ENCODE data around the gene CNDP2. TPM values are rescaled to one million over a fixed set of nuclear protein-coding genes. Genes with fewer than 3 reads are reported as not detected.

CNDP2 gene
- total RNA-seq, 1 donor from 2014 or later: 237 TPM

DNA sequence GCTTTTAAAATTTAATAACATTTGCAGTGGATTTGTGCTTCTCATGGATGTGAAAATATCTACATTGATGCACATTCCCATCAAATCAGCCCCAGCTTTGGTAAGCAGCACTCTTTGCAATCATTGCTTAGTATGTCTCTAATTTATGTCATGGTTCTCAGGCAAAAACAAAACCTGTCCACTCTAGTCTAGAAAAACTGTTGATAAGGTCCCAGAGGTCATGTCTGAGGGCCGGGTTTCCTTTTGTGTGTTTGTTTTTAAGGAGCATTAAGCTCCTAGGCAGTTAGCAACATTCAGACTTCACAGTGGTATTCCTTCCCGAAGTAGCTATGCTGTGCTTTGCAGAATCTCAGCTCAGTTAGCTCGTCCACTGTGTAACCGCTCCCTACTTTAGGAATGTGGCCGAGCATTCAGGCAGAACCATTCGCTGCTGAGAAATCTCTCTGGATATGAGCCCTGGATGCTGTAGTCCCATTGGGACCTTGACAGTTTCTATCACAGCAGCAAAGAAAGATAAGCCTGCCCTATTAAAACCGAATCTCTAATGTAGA is 43.1 kb upstream of the CNDP2 start:
- H3K4me1 ChIP-seq: peaks cover 9% of the 10 kb centered on the region
- H3K4me3 ChIP-seq: no peak overlapping the region
- intact Hi-C loops (cut with DNase I): no loop called here
- no peaks in the 10 kb centered on the region for H3K9me3 ChIP-seq
- TF ChIP-seq, protein P1, sequence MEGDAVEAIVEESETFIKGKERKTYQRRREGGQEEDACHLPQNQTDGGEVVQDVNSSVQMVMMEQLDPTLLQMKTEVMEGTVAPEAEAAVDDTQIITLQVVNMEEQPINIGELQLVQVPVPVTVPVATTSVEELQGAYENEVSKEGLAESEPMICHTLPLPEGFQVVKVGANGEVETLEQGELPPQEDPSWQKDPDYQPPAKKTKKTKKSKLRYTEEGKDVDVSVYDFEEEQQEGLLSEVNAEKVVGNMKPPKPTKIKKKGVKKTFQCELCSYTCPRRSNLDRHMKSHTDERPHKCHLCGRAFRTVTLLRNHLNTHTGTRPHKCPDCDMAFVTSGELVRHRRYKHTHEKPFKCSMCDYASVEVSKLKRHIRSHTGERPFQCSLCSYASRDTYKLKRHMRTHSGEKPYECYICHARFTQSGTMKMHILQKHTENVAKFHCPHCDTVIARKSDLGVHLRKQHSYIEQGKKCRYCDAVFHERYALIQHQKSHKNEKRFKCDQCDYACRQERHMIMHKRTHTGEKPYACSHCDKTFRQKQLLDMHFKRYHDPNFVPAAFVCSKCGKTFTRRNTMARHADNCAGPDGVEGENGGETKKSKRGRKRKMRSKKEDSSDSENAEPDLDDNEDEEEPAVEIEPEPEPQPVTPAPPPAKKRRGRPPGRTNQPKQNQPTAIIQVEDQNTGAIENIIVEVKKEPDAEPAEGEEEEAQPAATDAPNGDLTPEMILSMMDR (IDR thresholded peaks at IDR 0.05): no peak
- DNase-seq: no peak
- no peaks in the 10 kb centered on the region for H3K36me3 ChIP-seq
- peaks cover 39% of the 10 kb centered on the region for H3K27me3 ChIP-seq (ENCODE audit: low read depth)
- ATAC-seq: no peak
- no peak overlapping the region for H3K27ac ChIP-seq

DNA sequence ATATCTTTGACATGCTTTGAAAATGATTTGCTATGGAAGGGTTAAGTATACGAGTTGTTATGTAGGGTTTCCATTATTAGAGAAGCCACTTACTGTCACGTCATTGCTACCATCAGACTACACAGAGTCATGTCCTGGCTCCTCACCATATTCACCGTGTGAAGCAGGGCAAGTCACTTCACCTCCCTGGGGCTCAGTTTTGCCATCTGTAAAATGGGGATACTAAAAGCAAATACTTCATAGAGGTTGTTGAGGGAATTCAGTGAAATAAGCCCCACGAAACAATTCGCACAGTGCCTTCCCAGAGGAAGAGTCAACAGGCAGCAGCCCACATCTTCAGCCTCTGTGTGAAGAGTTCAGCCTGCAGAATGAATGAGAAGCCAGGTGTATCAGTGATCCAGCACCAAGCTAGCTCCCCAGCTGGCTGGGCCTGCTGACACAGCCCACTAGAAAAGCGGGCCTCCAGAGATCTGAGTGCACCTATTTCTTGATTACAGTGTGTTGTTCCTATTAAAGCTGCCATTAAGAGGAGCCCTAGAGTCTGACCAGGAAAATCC is 42.4 kb upstream of the CNDP2 start:
- Histone ChIP-seq H3K4me1 (peaks cover 9% of the 10 kb centered on the region), H3K9me3 (no peaks in the 10 kb centered on the region), H3K36me3 (no peaks in the 10 kb centered on the region), H3K27me3 (ENCODE audit: low read depth) (peaks cover 45% of the 10 kb centered on the region), H3K4me3 (no peak overlapping the region), H3K27ac (no peak overlapping the region)
- DNase-seq (no peak), ATAC-seq (no peak)
- intact Hi-C loops (cut with DNase I): no loop called here
- TF ChIP-seq, protein P1 (IDR thresholded peaks at IDR 0.05): no peak

DNA sequence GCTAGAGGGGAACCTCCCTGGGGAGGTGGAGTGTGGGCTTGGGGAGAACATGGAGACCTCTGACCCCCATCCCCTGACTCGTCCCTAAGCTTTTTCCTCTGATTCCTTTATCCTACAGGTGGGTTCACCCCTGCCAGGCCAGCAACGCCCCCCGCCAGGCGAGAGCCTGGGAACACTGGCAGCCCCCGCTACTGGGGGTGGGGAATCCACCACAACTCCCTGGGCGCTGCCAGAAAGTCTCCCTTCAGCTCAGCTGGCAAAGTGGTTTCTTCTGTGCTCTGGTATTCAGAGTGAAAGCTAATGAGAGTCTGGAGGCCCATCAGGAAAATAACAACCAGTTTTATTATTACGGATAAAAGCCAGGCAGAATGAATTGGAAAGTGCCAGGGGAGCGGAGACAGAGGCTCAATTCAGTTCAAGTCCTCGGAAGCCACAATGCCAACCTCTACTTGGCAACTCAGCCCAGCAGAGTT is 41.8 kb upstream of the CNDP2 start:
- DNase-seq (no peak), ATAC-seq (no peak)
- no peaks in the 10 kb centered on the region for H3K9me3 ChIP-seq
- H3K4me1 ChIP-seq: peaks cover 9% of the 10 kb centered on the region
- peaks cover 45% of the 10 kb centered on the region for H3K27me3 ChIP-seq (ENCODE audit: low read depth)
- H3K36me3 ChIP-seq: no peaks in the 10 kb centered on the region
- H3K4me3 ChIP-seq: no peak overlapping the region
- H3K27ac ChIP-seq: no peak overlapping the region
- TF ChIP-seq, protein P1 (IDR thresholded peaks at IDR 0.05): no peak
- intact Hi-C loops (cut with DNase I): no loop called here

DNA sequence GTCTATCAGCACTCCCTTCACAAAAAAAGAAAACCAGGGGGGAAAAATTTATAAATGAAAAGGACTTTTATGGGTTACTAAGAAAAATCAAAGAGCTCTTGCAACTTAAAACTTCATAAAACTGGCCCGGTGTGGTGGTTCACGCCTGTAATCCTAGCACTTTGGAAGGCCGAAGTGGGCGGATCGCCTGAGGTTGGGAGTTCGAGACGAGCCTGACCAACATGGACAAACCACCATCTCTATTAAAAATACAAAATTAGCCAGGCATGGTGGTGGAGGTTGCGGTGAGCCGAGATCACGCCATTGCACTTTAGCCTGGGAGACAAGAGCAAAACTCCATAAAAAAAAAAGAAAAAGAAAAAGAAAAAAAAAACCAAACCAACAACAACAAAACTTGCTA is 40.8 kb upstream of the CNDP2 start:
- Histone ChIP-seq H3K36me3 (no peaks in the 10 kb centered on the region), H3K4me3 (no peak overlapping the region), H3K27me3 (ENCODE audit: low read depth) (peaks cover 51% of the 10 kb centered on the region), H3K9me3 (no peaks in the 10 kb centered on the region), H3K27ac (no peak overlapping the region), H3K4me1 (peaks cover 9% of the 10 kb centered on the region)
- intact Hi-C loops (cut with DNase I): no loop called here
- DNase-seq: no peak
- no peak for ATAC-seq
- TF ChIP-seq, protein P1 (IDR thresholded peaks at IDR 0.05): no peak

DNA sequence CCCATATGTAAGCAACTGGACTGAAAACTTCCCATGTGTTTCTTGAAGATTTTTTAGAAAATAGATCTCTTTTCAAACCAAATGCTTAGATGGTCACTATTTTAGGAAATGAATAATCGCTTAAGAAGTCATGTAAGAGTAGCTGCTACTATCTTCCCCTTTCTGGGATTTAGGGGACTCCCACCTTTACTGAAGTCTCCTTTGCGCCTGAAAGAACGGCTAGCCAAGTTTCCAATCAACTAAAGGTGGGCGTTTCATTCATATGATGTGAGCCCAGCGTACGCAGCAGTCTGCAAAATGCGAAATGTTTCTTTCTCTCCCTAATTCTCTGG is 40.2 kb upstream of the CNDP2 start:
- Histone ChIP-seq H3K4me1 (peaks cover 9% of the 10 kb centered on the region), H3K27ac (no peak overlapping the region), H3K9me3 (no peaks in the 10 kb centered on the region), H3K27me3 (ENCODE audit: low read depth) (peaks cover 51% of the 10 kb centered on the region), H3K36me3 (no peaks in the 10 kb centered on the region), H3K4me3 (peak overlapping the region; percentile 30)
- TF ChIP-seq, protein P1 (IDR thresholded peaks at IDR 0.05): no peak
- ATAC-seq (no peak), DNase-seq (no peak)
- intact Hi-C loops (cut with DNase I): no loop called here
